ENCODE measurements around the gene SLC11A2. TPM values are rescaled to one million over a fixed set of nuclear protein-coding genes. Genes with fewer than 3 reads are reported as not detected.
"Not testable (repeated sequence)": the region's sequence is repeated elsewhere in the genome, so short reads cannot be mapped to it uniquely, and the experiment has no call there.

Gene SLC11A2
- total RNA-seq, 1 donor from 2014 or later, result 42.6 TPM

GRCh38 chr12:51020448-51021182 is 5.6 kb downstream of the SLC11A2 start:
- no peak overlapping the region for H3K4me3 Mint-ChIP-seq (ENCODE audit: unreplicated experiment)
- TF ChIP-seq CTCF (IDR thresholded peaks at IDR 0.05), result no peak
- no peak overlapping the region for H3K27ac Mint-ChIP-seq (ENCODE audit: unreplicated experiment)
- H3K9me3 Mint-ChIP-seq (ENCODE audit: unreplicated experiment), result no peaks in the 10 kb centered on the region
- no peaks in the 10 kb centered on the region for H3K27me3 Mint-ChIP-seq (ENCODE audit: unreplicated experiment)
- no peak for DNase-seq (ENCODE audit: extremely low spot score, unreplicated experiment)
- peaks cover 34% of the 10 kb centered on the region for H3K4me1 Mint-ChIP-seq (ENCODE audit: unreplicated experiment)
- H3K36me3 Mint-ChIP-seq (ENCODE audit: unreplicated experiment), result peaks cover 1% of the 10 kb centered on the region

GRCh38 chr12:51019927-51020326 is 6.3 kb downstream of the SLC11A2 start:
- Mint-ChIP-seq H3K27ac (ENCODE audit: unreplicated experiment) (no peak overlapping the region), H3K27me3 (ENCODE audit: unreplicated experiment) (no peaks in the 10 kb centered on the region), H3K36me3 (ENCODE audit: unreplicated experiment) (peaks cover 1% of the 10 kb centered on the region), H3K4me3 (ENCODE audit: unreplicated experiment) (no peak overlapping the region), H3K9me3 (ENCODE audit: unreplicated experiment) (no peaks in the 10 kb centered on the region), H3K4me1 (ENCODE audit: unreplicated experiment) (peaks cover 28% of the 10 kb centered on the region)
- TF ChIP-seq CTCF (IDR thresholded peaks at IDR 0.05), result no peak
- no peak for DNase-seq (ENCODE audit: extremely low spot score, unreplicated experiment)

- peaks cover 1% of the 10 kb centered on the region for H3K36me3 Mint-ChIP-seq (ENCODE audit: unreplicated experiment)
- H3K27ac Mint-ChIP-seq (ENCODE audit: unreplicated experiment), result no peak overlapping the region
- H3K9me3 Mint-ChIP-seq (ENCODE audit: unreplicated experiment), result no peaks in the 10 kb centered on the region
- no peak for DNase-seq (ENCODE audit: extremely low spot score, unreplicated experiment)
- no peak for TF ChIP-seq CTCF (IDR thresholded peaks at IDR 0.05)
- peaks cover 19% of the 10 kb centered on the region for H3K4me1 Mint-ChIP-seq (ENCODE audit: unreplicated experiment)
- no peaks in the 10 kb centered on the region for H3K27me3 Mint-ChIP-seq (ENCODE audit: unreplicated experiment)
- no peak overlapping the region for H3K4me3 Mint-ChIP-seq (ENCODE audit: unreplicated experiment)
Observed at GRCh38 chr12:51018956-51019355, 7.2 kb downstream of the SLC11A2 start.

- no peak for TF ChIP-seq CTCF (IDR thresholded peaks at IDR 0.05)
- Mint-ChIP-seq H3K9me3 (ENCODE audit: unreplicated experiment) (no peaks in the 10 kb centered on the region), H3K4me1 (ENCODE audit: unreplicated experiment) (peaks cover 9% of the 10 kb centered on the region)
Observed at GRCh38 chr12:51017452-51017851, 8.7 kb downstream of the SLC11A2 start.

GRCh38 chr12:51014467-51014866 is 11.7 kb downstream of the SLC11A2 start:
- not testable (repeated sequence) for DNase-seq (ENCODE audit: extremely low spot score, unreplicated experiment); H3K27me3 Mint-ChIP-seq (ENCODE audit: unreplicated experiment); H3K4me3 Mint-ChIP-seq (ENCODE audit: unreplicated experiment); H3K9me3 Mint-ChIP-seq (ENCODE audit: unreplicated experiment); H3K36me3 Mint-ChIP-seq (ENCODE audit: unreplicated experiment); H3K27ac Mint-ChIP-seq (ENCODE audit: unreplicated experiment)
- H3K4me1 Mint-ChIP-seq (ENCODE audit: unreplicated experiment), result peaks cover 14% of the 10 kb centered on the region

More at GRCh38 chr12:51017452-51017851, 8.7 kb downstream of the SLC11A2 start:
- Mint-ChIP-seq H3K27ac (ENCODE audit: unreplicated experiment) (peak overlapping the region; percentile 48), H3K4me3 (ENCODE audit: unreplicated experiment) (no peak overlapping the region), H3K27me3 (ENCODE audit: unreplicated experiment) (no peaks in the 10 kb centered on the region), H3K36me3 (ENCODE audit: unreplicated experiment) (peaks cover 1% of the 10 kb centered on the region)
- DNase-seq (ENCODE audit: extremely low spot score, unreplicated experiment), result no peak

All from osteocyte (in vitro differentiated cells).